Activated naive CD4-positive, alpha-beta T cell treated with Interleukin-2 at 50 U/mL for 16 hours (primary cell): ENCODE data around the gene SSTR1.

ENCODE experiments used
- DNase-seq: peaks from one replicate; pipeline ENCODE4 v3.0.0-alpha.2; 2020

Gene SSTR1

DNA sequence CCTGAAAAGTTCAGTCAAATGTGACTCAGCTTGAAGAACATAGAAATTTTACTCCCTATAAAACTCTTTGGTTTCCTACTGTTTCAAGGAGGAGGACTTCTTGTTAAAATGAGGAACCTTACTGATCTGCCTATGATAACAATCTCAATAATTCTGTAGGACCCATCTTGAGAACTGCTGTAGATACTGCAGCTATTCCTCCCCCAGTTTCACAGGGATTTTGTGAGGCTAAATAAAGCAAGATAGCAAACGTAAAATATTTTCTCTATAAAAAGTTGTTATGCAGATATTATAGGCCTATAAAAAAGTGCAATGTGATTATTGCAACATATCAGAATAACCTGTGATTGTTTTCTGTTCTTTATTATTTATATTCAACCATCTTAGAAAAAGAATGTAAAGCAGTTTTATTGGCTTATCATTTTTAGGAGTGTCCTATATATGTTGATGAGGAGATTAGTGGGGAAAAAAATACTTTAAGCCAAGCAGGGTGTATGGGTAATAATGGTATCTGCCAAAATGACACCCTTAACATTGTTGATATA lies 36.1 kb downstream of the SSTR1 start:
- no peak for DNase-seq

DNA sequence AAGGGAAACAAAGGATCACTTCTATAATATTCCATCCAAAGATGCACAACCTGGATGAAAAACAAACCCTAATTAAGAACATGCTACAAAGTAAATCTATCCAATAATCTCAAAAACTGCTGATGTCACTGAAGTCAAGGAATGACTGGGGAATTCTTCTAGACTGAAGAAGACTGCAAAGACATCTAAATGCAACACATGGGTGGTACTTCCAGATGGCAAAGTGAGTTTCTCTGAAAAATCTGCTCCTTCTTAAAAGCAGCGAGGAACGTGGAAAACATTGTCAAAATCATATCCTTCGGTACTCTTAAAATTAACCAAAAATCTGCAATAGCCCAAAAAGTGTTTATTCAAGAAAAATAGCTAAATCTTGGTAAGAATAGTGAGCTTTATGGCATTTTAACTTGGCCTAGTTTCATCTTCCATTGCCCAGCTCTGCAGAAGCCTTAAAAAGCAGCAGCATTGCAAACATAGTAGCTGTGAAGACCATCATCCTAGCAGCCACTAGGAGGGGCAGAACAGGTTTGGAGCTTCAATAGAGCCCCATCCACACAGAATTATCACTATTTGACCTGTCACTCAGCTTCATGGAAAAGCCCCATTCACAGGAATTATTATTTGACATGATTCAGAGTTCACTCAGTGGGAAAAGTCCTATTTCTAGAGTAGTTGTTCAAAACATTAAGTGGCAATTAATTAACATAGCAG lies 40.8 kb downstream of the SSTR1 start:
- no peak for DNase-seq

DNA sequence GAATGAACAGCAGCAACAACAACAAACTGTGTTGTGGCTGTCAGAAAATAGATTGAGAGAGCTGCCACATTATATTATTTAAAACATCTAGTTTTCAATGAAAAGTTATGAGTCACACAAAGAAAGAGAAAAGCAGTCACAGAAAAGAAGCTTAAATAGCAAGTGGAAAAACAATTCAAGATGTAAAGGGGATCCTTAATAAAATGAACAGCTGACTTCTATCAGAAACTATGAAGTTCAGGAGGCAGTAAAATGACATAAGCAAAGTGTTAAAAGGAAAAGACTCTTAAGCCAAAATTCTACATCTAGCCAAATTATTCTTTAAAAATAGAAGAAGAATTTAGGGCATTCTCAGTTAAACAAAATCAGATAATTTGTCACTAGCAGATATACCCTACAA lies 42.6 kb downstream of the SSTR1 start:
- DNase-seq: no peak

DNA sequence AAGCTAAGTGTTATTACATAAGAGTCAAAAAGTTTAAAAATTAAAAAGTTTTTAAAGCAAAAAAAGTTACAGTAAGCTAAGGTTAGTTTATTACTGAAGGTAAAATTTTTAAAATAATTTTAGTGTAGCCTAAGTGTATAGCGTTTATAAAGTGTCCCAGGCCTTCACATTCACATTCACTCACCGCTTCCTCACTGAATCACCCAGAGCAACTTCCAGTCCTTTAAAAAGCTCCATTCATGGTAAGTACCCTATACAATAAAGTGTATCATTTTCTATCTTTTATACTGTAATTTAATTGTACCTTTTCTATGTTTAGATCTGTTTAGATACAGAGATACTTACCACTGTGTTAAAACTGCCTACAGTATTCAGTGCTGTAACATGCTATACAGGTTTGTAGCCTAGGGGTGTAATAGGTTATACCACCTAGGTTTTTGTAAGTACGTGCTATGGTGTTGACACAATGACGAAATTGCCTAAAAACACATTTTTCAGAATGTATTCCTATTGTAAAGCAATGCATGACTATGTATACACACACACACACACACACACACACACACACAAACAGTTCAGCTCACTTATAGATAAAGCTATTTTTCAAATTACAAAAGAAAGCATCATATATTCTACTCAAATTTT lies 44.5 kb downstream of the SSTR1 start:
- DNase-seq: no peak

DNA sequence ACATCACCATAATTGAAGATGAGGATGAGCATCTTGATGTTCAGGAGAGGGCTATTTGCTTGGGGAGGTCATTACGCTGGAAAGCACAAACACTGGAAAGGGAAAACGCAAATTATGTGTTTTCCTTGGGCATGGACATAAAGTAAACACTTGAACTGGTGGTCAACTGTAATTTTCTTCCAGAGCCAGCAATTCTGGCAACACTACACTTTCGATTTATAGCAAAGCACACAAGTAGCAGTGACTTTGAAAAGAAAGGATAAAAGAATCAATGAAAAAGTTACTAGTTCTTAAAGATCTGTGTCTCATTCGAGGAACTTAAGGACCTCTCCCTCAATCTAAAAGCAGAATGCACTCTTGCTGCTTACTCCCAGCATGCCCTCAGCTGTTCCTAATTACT lies 46.0 kb downstream of the SSTR1 start:
- DNase-seq: no peak

DNA sequence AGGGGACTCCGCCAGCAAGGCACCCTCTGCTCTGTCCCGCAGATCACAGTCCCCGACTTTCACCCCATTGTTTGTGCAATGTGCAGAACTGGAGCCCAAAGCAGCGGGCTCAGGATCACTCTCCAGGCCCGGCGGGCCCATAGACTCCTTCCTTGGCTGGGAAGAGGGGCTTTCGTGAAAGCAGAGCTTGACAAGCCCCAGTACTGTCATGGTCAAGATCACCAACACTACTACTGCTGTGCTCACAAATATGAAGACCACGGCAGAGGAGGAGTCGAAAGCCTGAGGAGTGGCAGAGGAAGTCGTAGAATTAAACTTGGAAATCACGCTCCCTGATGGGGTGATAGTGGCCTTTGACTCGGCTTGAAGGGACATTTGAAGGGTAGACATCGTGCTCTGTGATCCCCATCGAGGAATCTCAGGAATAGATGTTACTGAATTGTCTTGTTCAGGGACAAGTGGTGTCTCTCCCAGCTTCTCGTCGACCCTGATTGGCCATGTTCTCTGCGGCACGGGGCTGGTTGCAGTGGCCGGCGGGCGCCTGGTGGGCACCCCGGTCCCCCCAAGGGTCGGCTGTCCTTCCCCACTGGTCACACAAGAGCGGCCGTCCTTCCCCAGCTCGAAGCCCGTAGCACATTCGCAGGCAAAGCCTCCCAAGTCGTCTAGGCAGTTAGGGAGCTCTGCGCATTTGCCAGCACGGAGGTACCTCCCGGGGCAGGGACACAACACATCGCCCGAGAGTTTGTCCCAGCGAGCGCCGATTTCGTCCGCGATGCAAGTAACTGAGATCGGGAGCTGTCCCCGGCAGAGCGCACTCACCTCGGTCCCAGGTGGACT lies 47.1 kb downstream of the SSTR1 start:
- no peak for DNase-seq

DNA sequence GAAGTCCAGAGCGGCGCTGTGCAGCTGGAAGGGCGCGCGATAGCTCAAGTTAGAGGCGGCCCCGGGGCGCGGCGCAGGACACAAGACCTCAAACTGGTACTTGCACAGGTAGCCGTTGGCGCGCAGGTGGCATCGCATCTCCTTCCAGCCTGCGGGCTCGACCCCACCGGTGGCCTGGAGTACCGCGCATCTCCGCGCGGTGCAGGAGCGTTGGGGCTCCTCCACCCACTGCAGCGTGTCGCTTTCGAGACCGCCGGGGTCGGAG lies 47.6 kb downstream of the SSTR1 start:
- DNase-seq: no peak

DNA sequence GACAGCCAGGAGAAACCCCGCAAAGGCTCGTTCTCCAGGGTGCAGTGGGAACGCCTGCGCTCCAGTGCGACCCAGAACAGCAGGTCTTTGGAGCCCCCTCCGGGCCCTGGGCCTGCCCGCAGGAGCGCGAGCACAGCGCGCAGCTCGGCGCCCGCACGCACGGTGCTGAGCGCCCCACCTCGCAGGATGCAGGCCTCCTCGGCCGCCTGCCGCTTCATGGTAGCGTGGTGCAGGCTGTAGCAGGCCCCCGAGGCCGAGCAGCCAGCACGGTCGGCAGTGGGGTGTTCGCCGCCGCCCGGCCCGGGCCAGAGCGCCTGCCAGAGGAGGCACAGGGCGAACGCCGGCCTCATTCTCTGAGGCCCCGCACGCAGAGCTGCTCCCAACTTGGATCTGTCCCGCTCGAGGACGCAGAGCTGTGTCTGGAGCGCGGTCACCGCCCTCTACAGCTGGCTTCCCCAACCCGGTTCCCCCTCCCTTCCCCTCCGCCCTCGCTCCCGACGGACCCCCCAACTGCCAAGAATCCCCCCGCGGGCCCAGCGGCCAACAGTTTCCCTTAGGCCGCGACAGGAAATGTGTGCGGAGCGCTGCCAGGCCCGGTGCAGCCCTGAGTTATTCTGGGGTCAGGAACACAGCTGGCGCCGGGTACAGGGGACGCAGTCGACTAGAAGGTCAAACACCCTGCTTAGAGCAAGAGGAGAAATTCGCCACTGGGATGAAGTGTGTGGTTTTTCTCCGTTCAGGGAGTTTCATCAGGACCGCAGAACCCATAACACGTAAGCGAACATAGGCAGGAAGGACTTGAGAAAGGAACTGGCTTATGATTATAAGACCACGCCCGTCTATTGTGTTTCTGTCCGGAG lies 48.2 kb downstream of the SSTR1 start, which contains the start of gene CLEC14A:
TSS of gene CLEC14A (minus strand) at position 421 of the 860 bp plus-strand sequence. CDS start at position 350, 71 bp downstream.
- no peak for DNase-seq

DNA sequence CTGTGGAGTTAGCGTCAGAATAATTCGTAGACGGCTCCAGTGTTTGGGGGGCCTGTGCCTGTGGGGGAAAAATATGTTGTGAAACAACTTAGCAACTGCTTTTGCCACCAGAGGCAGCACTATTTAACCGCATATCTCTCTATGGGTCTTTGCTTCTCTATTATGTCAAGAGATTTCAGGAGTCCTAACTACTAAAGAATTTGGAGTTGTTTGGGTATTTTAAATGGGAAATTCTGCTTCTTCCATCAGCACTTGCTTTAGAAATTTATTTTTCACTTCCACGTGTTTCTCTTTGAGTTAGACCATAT lies 48.8 kb downstream of the SSTR1 start:
- DNase-seq: no peak

DNA sequence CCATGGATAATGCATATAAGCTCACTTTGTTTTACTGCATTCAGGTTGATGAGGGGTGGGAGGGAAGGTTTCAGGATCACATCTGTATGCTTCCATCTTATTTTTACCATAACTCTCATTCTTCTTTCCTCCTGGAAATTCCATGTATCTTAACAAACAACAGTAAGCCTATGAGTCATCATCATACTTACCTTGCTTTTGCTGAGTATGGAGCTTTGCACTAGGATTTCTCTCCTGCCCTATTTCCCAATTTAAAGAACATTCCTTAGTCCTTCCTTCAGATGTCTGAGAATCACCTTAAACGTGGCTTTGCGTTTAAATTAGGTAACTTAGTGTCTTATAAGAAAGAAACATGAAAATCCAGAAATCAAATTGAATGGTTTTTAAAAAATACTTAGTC lies 49.8 kb downstream of the SSTR1 start:
- no peak for DNase-seq

DNA sequence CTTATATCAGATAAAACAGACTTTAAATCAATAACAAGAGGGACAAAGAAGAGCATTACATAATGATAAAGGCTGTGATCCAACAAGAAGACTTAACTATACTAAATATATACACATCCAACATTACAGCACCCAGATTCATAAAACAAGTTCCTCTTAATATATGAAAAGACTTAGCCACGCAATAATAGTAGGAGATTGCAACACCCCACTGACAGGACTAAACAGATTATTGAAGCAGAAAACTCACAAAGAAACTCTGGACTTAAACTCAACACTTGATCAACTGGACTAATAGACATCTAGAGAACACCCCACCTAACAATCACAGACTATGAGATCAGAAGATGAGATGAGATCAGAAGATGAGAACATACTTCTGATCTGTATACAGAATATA lies 53.9 kb downstream of the SSTR1 start:
- DNase-seq: no peak
